GM19238 (cell line): ENCODE results near the gene RAB3GAP2.
"Not testable (repeated sequence)": the region's sequence is repeated elsewhere in the genome, so short reads cannot be mapped to it uniquely, and the experiment has no call there.

Source experiments
- DNase-seq: peaks from one replicate; pipeline ENCODE4 v3.0.0; 2011; ENCODE audit warnings: low spot score; ENCODE audit not compliant: insufficient read length

Gene RAB3GAP2

DNA sequence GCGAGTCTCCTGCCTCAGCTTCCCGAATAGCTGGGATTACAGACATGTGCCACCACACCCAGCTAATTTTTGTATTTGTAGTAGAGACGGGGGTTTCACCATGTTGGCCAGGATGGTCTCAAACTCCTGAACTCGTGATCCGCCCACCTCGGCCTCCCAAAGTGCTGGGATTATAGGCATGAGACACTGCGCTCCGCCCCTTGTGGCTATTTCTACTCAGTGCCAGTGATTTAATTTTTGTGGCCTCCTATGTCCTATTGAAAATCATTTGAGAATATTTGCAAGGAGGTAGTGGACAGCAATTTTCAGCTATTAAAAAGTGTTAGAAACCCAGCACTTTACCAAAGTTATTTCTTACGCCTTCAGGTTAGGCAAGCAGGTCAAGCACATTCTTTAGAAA is 36.0 kb downstream of the RAB3GAP2 start:
- not testable (repeated sequence) for DNase-seq

DNA sequence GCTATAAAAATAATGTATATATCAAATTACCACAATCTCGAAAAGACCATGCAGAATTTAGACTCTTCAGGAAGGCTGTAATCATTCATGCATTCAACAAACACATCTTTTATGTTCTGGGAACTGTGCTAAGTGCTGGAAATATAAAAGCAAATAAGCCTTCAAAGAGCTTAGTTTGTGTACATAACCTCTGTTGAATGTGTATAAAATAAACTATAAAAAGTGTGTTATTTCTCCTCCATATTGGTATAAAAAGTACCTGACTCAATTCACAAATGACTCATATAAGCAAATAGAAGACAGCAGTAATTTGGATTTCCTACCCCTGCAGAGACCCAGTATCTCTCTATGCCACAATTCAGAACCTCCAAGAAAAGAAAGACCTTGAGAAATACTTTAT is 36.8 kb downstream of the RAB3GAP2 start:
- DNase-seq = no peak

DNA sequence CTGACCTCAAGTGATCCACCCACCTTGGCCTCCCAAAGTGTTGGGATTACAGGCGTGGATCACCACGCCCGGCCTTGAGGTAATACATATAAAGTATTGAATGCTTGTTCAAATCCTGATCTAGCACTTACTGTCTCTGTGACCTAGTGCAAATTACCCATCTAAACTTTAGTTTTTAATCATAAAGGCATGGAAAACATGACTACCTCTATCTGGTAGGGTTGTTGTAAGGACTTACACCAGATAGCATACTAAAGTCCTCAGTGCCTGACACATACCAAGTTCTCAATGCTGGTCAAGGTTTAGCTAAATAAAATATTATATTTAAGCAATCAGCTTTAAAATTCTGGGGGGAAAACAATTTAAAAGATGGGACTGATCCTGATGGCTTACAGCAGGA is 38.3 kb downstream of the RAB3GAP2 start:
- no peak for DNase-seq

DNA sequence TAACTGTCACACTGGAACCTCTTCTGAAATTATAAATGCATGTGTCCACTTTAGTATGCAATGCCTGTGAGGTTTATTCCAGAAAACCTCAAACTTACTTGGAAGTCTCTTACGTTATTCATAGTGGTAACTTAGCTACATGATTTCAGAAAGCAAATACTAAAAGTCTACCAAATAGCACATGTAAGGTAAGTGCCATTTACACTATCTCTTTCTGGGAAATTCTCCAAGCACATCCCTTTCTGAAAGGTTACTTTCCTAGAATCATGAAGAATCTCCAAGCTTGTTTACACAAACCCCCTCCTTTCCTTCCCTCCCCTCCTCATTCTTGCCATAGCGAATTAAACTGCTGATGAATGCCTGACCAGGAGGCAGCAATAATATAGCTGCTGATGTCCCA is 42.5 kb downstream of the RAB3GAP2 start:
- DNase-seq = no peak

DNA sequence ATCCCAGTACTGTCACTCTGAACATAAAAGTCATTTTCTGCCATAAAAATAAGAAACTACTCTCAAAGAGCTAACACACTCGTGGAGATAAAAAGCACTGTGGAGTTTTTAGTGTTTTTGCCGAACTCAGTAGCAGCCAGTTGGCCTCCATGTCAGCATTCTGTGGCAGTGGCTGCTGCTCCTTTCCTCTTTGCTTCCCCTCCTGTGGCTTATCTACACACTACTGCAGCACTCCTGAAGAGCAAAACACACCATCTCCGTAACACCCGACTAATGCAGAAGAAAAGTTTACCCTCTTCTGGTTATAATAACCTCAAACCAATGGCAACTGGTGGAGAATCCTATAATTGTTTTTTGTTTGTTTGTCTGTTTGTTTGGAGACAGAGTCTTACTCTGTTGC is 44.9 kb downstream of the RAB3GAP2 start:
- no peak for DNase-seq

DNA sequence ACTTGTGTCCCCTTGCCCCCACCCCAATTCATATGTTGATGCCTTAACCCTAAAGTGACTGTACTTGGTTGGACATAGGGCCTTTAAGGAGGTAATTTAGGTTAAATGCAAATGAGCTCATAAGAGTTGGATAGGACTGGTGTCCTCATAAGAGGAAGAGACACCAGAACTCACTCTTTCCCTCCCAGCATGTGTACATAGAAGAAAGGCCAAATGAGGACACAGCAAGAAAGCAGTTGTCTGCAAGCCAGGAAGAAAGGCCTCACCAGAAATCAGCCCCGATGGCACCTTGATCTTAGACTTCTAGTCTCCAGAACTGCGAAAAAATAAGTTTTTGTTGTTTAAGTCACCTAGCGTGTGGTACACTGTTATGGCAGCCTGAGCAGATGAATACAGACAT is 45.5 kb downstream of the RAB3GAP2 start:
- DNase-seq = no peak

GRCh38 chr1:220225957-220226356 is 46.3 kb downstream of the RAB3GAP2 start:
- DNase-seq = no peak

GRCh38 chr1:220224611-220225124 is 47.6 kb downstream of the RAB3GAP2 start:
- DNase-seq = no peak

DNA sequence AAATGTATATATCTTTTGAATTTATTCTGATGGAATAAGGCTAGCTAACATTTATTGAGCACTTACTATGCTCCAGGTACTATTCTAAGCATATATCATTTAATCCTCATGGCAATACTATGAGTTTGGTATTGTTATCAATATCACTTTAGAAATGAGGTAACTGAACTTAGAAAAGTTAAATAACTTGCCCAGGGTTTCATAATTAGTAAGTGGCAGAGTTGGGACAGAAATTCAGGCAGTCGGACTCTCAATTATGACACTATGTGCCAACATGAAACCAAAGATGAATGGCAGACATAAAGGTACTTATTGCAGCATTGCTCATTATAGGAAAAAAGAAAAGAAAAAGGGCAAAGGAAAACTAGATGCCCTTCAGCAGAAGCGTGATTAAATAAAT is 48.2 kb downstream of the RAB3GAP2 start:
- no peak for DNase-seq

DNA sequence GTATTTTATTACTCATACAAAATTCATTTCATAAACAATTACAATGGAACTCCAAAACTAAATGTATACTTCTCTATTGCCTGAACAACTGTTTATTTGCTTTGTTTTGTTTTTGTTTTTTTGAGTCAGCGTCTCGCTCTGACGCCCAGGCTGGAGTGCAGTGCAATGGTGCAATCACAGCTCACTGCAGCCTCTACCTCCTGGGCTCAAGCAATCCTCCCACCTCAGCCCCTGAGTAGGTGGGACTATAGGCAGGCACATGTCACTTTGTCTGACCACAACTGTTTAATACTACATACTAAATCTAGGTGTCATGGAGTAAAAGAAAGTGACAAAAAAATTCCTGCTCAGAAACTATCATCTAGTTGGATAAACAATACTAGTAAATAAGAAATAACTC is 49.3 kb downstream of the RAB3GAP2 start:
- DNase-seq = no peak

DNA sequence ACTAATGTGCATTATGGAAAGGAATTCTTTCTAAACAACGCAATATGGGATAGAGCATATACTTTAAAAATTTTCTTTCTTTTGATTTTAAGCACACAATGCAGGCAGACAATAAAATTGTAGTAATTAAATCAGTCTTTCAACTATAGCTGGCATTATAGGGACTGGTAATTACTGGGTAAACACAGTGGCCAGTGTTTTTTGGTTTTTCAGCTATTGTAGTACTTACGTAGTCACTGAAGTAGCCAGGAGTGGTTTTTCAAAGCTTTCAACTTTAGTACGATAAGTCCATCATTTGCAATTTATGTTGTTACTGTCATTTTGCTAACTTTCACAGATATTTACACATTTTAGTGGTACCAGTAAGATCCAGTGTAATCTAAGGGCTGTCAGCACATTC is 50.6 kb downstream of the RAB3GAP2 start:
- no peak for DNase-seq

DNA sequence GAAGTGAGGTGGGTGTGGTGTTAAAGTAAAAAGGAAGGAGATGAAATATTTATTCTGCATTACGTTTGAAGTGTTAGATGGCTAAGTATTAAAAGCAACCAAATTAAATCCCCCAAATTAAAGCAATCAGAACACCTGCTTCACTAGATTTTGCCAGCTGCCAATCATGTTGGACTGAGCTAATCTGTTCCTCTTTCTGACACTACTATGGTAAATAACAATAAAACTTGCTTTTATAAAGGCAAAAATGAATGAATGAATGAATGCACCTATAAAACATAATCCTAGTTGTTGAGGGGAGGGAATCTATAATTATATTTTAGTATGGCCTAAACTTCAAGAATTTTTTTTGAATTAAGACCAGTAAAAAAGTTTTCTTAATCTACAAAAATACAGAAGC is 51.0 kb downstream of the RAB3GAP2 start:
- no peak for DNase-seq

DNA sequence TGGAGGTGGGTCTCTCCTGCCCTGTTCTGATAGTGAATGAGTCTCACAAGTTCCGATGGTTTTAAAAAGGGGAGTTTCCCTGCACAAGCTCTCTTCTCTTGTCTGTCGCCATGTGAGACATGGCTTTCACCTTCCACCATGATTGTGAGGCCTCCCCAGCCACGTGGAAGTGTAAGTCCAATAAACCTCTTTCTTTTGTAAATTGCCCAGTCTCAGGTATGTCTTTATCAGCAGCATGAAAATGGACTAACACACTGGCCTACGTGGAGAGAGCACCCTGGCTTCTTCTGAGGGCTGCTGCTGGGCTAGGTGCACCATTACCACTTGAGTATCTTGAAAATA is 51.6 kb downstream of the RAB3GAP2 start:
- not testable (repeated sequence) for DNase-seq

- DNase-seq = no peak
Observed at GRCh38 chr1:220219865-220220698, 52.2 kb downstream of the RAB3GAP2 start.

GRCh38 chr1:220219136-220219442 is 53.2 kb downstream of the RAB3GAP2 start:
- DNase-seq = no peak

- not testable (repeated sequence) for DNase-seq
Observed at GRCh38 chr1:220218397-220219135, 53.7 kb downstream of the RAB3GAP2 start.

DNA sequence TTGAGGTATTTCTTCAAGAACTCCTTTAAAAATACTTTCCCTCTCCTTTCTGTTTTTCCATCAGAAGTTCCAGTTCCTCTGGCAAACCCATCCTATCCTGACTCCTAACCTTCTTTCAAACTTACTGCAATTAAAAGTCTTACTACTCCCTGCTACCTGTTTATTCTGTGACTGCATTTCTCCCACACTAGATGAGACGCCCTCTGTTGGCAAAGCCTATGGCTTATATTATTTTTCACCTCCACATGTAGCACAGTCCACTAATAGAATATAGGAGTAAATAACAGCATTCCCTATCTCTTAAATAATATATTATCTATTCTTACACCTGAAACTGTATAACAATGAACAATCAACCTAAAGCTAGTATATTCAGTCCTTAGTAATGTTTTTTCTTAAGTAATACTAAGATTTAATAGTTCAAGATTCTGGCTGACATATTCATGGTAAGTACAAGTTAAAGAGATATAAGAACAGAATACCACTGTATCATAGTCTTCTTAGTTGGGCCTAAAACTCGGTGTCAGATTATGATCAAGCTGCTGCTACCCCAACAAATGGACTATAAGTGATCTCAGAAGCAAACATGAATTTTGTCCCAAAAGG is 54.8 kb downstream of the RAB3GAP2 start:
- no peak for DNase-seq

DNA sequence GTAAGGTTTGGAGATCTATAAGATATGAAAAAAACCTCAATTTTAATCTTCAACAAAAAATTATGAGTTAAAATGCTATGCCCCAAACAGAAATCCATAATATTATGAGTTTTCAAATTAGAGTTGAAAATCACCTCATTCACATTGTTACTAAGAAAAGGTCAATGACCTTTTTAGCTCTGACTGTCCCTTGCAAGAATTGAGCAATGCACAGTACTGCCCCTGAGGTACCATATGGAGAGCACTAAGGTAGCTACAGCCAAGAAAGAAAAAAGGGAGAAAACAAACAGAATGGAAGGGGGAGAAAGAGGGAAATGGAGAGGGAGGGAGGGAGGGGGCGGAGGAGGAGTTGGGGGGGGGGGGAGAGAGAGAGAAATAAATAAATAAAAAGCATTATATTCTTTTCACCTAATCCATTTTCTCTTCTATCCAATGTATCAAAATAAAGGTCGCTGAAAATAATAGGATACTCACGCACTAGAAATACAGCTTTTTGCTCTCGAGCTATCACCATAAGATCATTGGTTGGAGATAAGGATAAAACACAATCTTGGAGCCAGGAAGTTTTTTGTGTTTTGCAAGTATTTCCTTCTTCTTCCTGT is 58.8 kb downstream of the RAB3GAP2 start:
- DNase-seq = no peak

- DNase-seq = no peak
Observed at GRCh38 chr1:220207411-220207810, 64.8 kb downstream of the RAB3GAP2 start.

DNA sequence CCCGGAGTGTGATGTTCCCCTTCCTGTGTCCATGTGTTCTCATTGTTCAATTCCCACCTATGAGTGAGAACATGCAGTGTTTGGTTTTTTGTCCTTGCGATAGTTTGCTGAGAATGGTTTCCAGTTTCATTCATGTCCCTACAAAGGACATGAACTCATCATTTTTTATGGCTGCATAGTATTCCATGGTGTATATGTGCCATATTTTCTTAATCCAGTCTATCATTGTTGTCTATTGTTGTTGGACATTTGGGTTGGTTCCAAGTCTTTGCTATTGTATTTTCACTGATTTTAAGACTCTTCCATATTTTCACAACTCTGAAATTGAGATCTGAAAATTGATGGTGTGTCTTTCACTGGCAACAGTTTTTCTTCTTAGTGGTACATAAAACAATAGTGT is 67.5 kb downstream of the RAB3GAP2 start:
- not testable (repeated sequence) for DNase-seq

DNA sequence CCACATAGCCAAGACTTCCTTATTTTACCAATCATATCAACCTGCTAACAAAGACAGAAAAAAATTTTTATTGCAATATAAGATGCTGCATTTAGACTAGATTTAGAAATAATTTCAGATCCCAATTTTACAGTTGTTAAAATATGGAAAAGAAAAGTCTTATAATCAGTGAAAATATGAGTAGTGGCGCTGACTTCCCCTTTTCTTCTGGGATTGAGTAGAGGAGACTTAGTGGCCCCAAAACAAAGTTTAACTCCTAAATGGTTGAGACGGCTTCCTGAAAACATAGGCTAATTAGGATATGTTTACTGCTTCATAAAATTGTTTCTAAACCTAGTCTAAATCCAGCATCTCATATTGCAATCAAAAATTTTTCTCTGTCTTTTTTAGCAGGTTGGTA is 68.4 kb downstream of the RAB3GAP2 start:
- no peak for DNase-seq
